Activated CD8-positive, alpha-beta T cell treated with anti-CD3 and anti-CD28 coated beads, Interleukin-2, amount 10 ng/mL, durations not matched to agents 7 days and 5 days (primary cell): Measurements from ENCODE around the gene ERI3. TPM values are rescaled to one million over a fixed set of nuclear protein-coding genes. Genes with fewer than 3 reads are reported as not detected.
A peak's percentile ranks its signal among the peaks of the same experiment; 100 is the strongest.

Experiments used
- ATAC-seq: fragments of 150-1000 bp; cut with Tn5 transposase; one replicate; pipeline ENCODE4 v1.10.0; 2021; ENCODE audit warnings: moderate library complexity
- CTCF ChIA-PET: fragments of 350-600 bp; sonication (Branson Sonifier 250); formaldehyde crosslinking; loops from one replicate; lab custom pipeline; 2021; ENCODE audit warnings: antibody characterized with exemption; lab: Charles Lee
- POLR2A ChIA-PET: fragments of 350-600 bp; sonication (Branson Sonifier 250); formaldehyde crosslinking; loops from one replicate; lab custom pipeline; 2021; ENCODE audit warnings: antibody characterized with exemption; lab: Charles Lee
- DNase-seq: peaks from one replicate; pipeline ENCODE4 v3.0.0-alpha.2; 2020
- H3K27ac Mint-ChIP-seq: one replicate; pipeline ENCODE4 v1.8.0; 2021; ENCODE audit warnings: mild to moderate bottlenecking, mixed read lengths
- H3K27me3 Mint-ChIP-seq: one replicate; pipeline ENCODE4 v1.8.0; 2021; ENCODE audit warnings: low read depth, mixed read lengths
- H3K36me3 Mint-ChIP-seq: one replicate; pipeline ENCODE4 v1.8.0; 2021; ENCODE audit warnings: low read depth, mixed read lengths
- H3K4me1 Mint-ChIP-seq: one replicate; pipeline ENCODE4 v1.8.0; 2021; ENCODE audit warnings: low read depth, mixed read lengths
- H3K4me3 Mint-ChIP-seq: one replicate; pipeline ENCODE4 v1.8.0; 2021; ENCODE audit warnings: mild to moderate bottlenecking, mixed read lengths
- H3K9me3 Mint-ChIP-seq: one replicate; pipeline ENCODE4 v1.8.0; 2022; ENCODE audit warnings: mixed read lengths; ENCODE audit not compliant: insufficient read depth
- total RNA-seq, 2 experiments: library from RNA; stranded (reverse); gene quantifications; one replicate each; pipeline ENCODE4 v1.2.3, GENCODE V29; 2021

The ERI3 gene
- total RNA-seq, 2 experiments from 2014 or later = 33.1 to 33.2 TPM

- CTCF ChIA-PET = interaction anchor here (2.4 kb wide), 1 partner anchor 95 kb away, joined by 12 read pairs; no protein-coding TSS in a partner anchor
- POLR2A ChIA-PET = no interaction called here
- no peaks in the 10 kb centered on the region for H3K9me3 Mint-ChIP-seq
- DNase-seq (no peak), ATAC-seq (no peak)
- no peak overlapping the region for H3K4me3 Mint-ChIP-seq
- H3K36me3 Mint-ChIP-seq = peaks cover 7% of the 10 kb centered on the region
- peaks cover 16% of the 10 kb centered on the region for H3K4me1 Mint-ChIP-seq
- no peaks in the 10 kb centered on the region for H3K27me3 Mint-ChIP-seq
- no peak overlapping the region for H3K27ac Mint-ChIP-seq
Measured at GRCh38 chr1:44313265-44313918, 41.7 kb downstream of the ERI3 start.

DNA sequence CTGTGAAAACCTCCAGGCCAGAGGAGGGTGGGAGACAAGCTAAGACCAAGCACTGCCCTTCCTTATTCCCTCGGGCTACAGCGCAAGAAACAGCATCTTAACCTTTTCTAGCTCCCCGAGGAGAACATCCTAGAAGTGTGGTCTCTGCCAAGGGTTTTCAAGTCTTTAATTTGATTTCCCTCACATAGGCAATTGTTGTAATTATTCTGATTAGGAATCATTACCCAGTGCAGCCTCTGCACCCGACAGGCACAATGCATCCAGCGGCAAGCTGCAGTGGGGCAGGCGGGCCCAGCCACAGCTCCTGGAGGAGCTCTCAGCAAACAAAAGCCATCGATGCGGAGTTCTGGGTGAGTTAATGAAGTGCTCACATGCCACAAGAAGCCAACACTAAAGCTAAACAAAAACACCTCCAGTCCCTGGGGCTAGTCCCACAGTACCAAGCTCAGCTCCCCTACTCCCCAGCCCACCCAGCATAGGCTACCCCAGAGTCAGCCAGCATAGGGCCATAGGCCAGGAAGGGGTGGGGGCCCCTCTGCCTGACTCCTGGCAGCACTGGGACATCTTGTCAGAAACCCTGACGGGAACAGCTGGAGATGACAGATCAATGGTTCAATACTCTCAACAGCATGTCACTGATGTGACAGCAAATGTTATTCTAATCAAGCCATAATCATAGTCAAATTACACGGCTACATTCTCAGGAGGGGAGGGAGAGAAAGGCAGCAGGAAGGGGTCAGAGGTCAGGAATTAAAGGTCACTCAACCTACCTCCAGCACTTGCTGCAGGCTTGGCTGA lies 42.5 kb downstream of the ERI3 start:
- Mint-ChIP-seq H3K9me3 (no peaks in the 10 kb centered on the region), H3K27ac (no peak overlapping the region), H3K36me3 (peaks cover 5% of the 10 kb centered on the region), H3K4me1 (peaks cover 16% of the 10 kb centered on the region), H3K4me3 (no peak overlapping the region), H3K27me3 (no peaks in the 10 kb centered on the region)
- ATAC-seq = no peak
- POLR2A ChIA-PET = no interaction called here
- CTCF ChIA-PET = interaction anchor here (1.2 to 2.4 kb wide), 2 partner anchors 13 to 95 kb away, joined by 3 to 12 read pairs; no protein-coding TSS in a partner anchor
- DNase-seq = no peak

- Mint-ChIP-seq H3K4me3 (no peak overlapping the region), H3K27ac (no peak overlapping the region), H3K9me3 (no peaks in the 10 kb centered on the region), H3K27me3 (no peaks in the 10 kb centered on the region), H3K4me1 (peaks cover 35% of the 10 kb centered on the region), H3K36me3 (peaks cover 15% of the 10 kb centered on the region)
- ChIA-PET POLR2A (no interaction called here), CTCF (no interaction called here)
- DNase-seq (no peak), ATAC-seq (no peak)
Measured at GRCh38 chr1:44310006-44310405, 45.1 kb downstream of the ERI3 start.

- Mint-ChIP-seq H3K27ac (peak overlapping the region; percentile 83), H3K9me3 (no peaks in the 10 kb centered on the region), H3K4me1 (peaks cover 47% of the 10 kb centered on the region), H3K4me3 (peak overlapping the region; percentile 42), H3K27me3 (no peaks in the 10 kb centered on the region), H3K36me3 (peaks cover 30% of the 10 kb centered on the region)
- ChIA-PET POLR2A (interaction anchor here (0.8 to 1.1 kb wide), 2 partner anchors 12 to 18 kb away, joined by 3 read pairs; no protein-coding TSS in a partner anchor), CTCF (interaction anchor here (0.9 to 2.5 kb wide), 9 partner anchors 9 to 93 kb away, joined by 3 to 12 read pairs (median 7); partner anchors contain the start of gene DMAP1)
- ATAC-seq (peak; percentile 92), DNase-seq (peak; percentile 69)
Measured at GRCh38 chr1:44305962-44306422, 49.1 kb downstream of the ERI3 start.

GRCh38 chr1:44303532-44303931 lies 51.5 kb downstream of the ERI3 start:
- ChIA-PET POLR2A (no interaction called here), CTCF (no interaction called here)
- peaks cover 35% of the 10 kb centered on the region for H3K4me1 Mint-ChIP-seq
- H3K27ac Mint-ChIP-seq = no peak overlapping the region
- ATAC-seq = no peak
- H3K9me3 Mint-ChIP-seq = no peaks in the 10 kb centered on the region
- H3K4me3 Mint-ChIP-seq = no peak overlapping the region
- peaks cover 30% of the 10 kb centered on the region for H3K36me3 Mint-ChIP-seq
- no peaks in the 10 kb centered on the region for H3K27me3 Mint-ChIP-seq
- DNase-seq = no peak

- CTCF ChIA-PET = no interaction called here
Measured at GRCh38 chr1:44302541-44302940, 52.5 kb downstream of the ERI3 start.

DNA sequence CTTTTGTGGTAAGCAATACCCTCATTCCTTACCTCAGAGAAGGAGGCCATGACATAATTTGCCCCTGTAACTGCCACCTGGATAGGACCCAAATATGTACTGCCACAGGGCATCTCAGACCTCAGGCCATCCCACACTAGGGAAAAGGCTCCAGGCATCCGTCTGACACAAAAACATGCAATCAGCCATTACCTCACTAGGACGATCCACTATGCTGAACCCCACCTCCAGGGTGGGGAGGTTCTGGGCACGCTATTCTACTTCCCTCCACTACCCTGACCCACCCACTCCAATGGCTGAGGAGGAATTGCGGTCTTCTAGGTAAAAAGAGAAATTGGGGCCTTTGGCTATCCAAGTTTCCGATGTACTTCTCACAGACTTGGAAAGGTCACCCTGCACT lies 53.6 kb downstream of the ERI3 start:
- no peak for DNase-seq
- no peaks in the 10 kb centered on the region for H3K27me3 Mint-ChIP-seq
- H3K27ac Mint-ChIP-seq = no peak overlapping the region

More at GRCh38 chr1:44302541-44302940, 52.5 kb downstream of the ERI3 start:
- H3K27ac Mint-ChIP-seq = no peak overlapping the region
- H3K9me3 Mint-ChIP-seq = no peaks in the 10 kb centered on the region
- ATAC-seq (no peak), DNase-seq (no peak)
- peaks cover 27% of the 10 kb centered on the region for H3K36me3 Mint-ChIP-seq
- POLR2A ChIA-PET = interaction anchor here (0.6 kb wide), 1 partner anchor 363 kb away, joined by 3 read pairs; no protein-coding TSS in a partner anchor
- peaks cover 35% of the 10 kb centered on the region for H3K4me1 Mint-ChIP-seq
- no peaks in the 10 kb centered on the region for H3K27me3 Mint-ChIP-seq
- no peak overlapping the region for H3K4me3 Mint-ChIP-seq

DNA sequence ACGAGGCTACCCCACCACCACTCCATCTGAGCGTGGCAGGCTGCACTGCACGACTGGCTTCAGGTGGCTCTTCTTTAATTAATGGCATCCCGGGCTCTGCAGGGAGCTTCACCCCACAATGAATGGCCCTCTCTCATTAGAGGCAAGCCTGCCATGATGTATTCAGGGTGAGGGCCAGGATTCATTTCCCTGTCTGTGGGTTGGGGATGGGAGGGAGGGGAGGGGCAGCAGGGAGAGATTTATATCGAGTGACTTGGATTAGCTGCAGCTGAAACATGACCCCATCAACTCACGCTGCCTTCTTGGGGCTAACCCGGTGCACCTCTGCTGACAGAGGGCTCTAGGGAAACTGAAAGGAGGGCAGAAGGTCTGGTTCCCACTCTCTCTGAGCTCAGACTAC lies 54.2 kb downstream of the ERI3 start:
- Mint-ChIP-seq H3K9me3 (no peaks in the 10 kb centered on the region), H3K4me3 (no peak overlapping the region), H3K36me3 (peaks cover 18% of the 10 kb centered on the region), H3K27ac (no peak overlapping the region), H3K4me1 (peaks cover 21% of the 10 kb centered on the region), H3K27me3 (no peaks in the 10 kb centered on the region)
- ATAC-seq = no peak
- POLR2A ChIA-PET = no interaction called here
- CTCF ChIA-PET = no interaction called here
- no peak for DNase-seq

More for the DNA sequence above, 53.6 kb downstream of the ERI3 start:
- no peaks in the 10 kb centered on the region for H3K9me3 Mint-ChIP-seq
- POLR2A ChIA-PET = no interaction called here
- H3K36me3 Mint-ChIP-seq = peaks cover 21% of the 10 kb centered on the region
- no peak overlapping the region for H3K4me3 Mint-ChIP-seq
- H3K4me1 Mint-ChIP-seq = peaks cover 27% of the 10 kb centered on the region
- CTCF ChIA-PET = no interaction called here
- no peak for ATAC-seq

DNA sequence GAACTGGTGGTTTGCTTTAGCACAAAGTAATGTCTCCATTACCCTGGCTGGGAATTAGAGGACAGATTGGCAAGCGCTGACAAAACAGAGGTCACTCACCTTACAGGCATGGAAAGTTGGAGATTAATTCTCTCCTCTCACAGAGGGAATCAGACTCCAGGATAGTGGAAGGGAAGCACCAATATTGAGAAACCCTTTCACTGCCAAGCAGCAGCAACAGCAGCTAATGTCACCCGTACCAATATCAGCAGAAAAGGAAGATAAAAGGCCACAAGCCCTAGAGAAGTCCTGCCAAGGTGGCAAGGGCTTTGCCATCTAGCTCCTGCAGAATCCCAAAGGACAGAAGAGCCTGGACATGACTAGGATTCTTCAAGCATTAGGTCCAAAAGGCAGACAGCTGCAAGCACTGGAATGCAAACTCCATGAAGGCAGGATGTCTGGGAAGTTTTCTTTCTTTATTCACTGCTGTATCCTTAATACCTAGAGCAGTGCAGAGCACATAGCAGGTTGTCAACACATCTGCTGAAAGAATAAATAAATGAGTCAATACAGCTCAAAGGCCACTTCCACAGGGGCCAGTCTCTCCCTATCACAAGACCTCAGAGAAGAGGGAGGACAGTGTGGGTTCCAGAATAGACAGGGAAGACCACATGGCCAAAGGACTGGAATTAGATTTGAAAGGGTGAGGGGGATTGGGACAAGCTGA lies 57.2 kb downstream of the ERI3 start:
- no peak for DNase-seq
- no peak overlapping the region for H3K27ac Mint-ChIP-seq
- no peak overlapping the region for H3K4me3 Mint-ChIP-seq
- ChIA-PET POLR2A (interaction anchor here (0.6 kb wide), 1 partner anchor 329 kb away, joined by 4 read pairs; no protein-coding TSS in a partner anchor), CTCF (interaction anchor here (1.1 to 1.4 kb wide), 2 partner anchors 20 to 60 kb away, joined by 3 to 5 read pairs; no protein-coding TSS in a partner anchor)
- ATAC-seq = no peak
- H3K27me3 Mint-ChIP-seq = no peaks in the 10 kb centered on the region
- H3K9me3 Mint-ChIP-seq = no peaks in the 10 kb centered on the region
- no peaks in the 10 kb centered on the region for H3K4me1 Mint-ChIP-seq
- peaks cover 3% of the 10 kb centered on the region for H3K36me3 Mint-ChIP-seq

DNA sequence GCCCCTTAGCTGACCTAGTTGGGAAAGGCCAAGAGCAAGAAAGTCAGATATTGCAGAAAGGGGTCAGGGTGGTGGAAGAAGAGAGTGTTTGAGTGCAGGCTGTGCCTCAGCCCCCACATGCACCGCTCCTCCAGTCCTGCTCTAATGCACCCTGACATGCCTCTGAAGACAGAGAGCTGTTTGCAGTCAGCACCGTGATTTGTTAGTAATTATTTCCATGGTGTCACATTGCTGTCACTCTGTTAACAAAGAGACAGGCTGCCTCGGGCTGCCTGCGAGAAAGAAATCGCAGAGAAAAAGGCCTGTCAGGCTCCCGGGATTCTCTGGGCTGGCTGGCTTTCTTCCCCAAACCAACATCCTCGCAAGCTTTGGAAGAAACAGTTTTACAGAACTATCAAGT lies 58.3 kb downstream of the ERI3 start:
- peaks cover 3% of the 10 kb centered on the region for H3K36me3 Mint-ChIP-seq
- no peak for DNase-seq
- H3K4me1 Mint-ChIP-seq = no peaks in the 10 kb centered on the region
- POLR2A ChIA-PET = no interaction called here
- CTCF ChIA-PET = no interaction called here
- ATAC-seq = no peak
- H3K27ac Mint-ChIP-seq = no peak overlapping the region
- H3K4me3 Mint-ChIP-seq = no peak overlapping the region
- H3K9me3 Mint-ChIP-seq = no peaks in the 10 kb centered on the region
- H3K27me3 Mint-ChIP-seq = no peaks in the 10 kb centered on the region

GRCh38 chr1:44296086-44296485 lies 59.0 kb downstream of the ERI3 start:
- H3K27ac Mint-ChIP-seq = no peak overlapping the region
- peaks cover 3% of the 10 kb centered on the region for H3K36me3 Mint-ChIP-seq
- H3K9me3 Mint-ChIP-seq = no peaks in the 10 kb centered on the region
- H3K4me1 Mint-ChIP-seq = no peaks in the 10 kb centered on the region
- POLR2A ChIA-PET = no interaction called here
- H3K4me3 Mint-ChIP-seq = no peak overlapping the region
- CTCF ChIA-PET = interaction anchor here (0.7 kb wide), 1 partner anchor 10 kb away, joined by 3 read pairs; no protein-coding TSS in a partner anchor
- DNase-seq (no peak), ATAC-seq (no peak)
- no peaks in the 10 kb centered on the region for H3K27me3 Mint-ChIP-seq
